GM18861 (cell line): ENCODE data around the gene OR5W2.
"Not testable (repeated sequence)": the region's sequence is repeated elsewhere in the genome, so short reads cannot be mapped to it uniquely, and the experiment has no call there.

Experiments used
- ATAC-seq: cut with Tn5 transposase; IDR thresholded peaks from one replicate; pipeline ENCODE4 v1.9.1; 2021; ENCODE audit not compliant: unreplicated experiment

OR5W2 gene

GRCh38 chr11:55914482-55914881 lies at the start of gene OR5W2:
Gene OR5W2 (minus strand): TSS chr11:55914582. CDS start chr11:55914582, 0 bp downstream.
- ATAC-seq = no peak

- ATAC-seq = no peak
Observed at GRCh38 chr11:55956521-55956920, 42.1 kb upstream of the OR5W2 start.

- no peak for ATAC-seq
Observed at GRCh38 chr11:55949330-55949729, 34.9 kb upstream of the OR5W2 start.

GRCh38 chr11:55942785-55943392 lies 28.5 kb upstream of the OR5W2 start:
- ATAC-seq = peak; percentile 62

GRCh38 chr11:55936300-55936699 lies 21.9 kb upstream of the OR5W2 start, which contains the start of gene OR5I1:
Gene OR5I1 (minus strand): TSS chr11:55936400. CDS start chr11:55936400, 0 bp downstream.
- no peak for ATAC-seq

GRCh38 chr11:55920537-55920936 lies 6.2 kb upstream of the OR5W2 start:
- ATAC-seq = no peak

GRCh38 chr11:55902308-55902707 lies 12.1 kb downstream of the OR5W2 start:
- no peak for ATAC-seq

- ATAC-seq = no peak
Observed at GRCh38 chr11:55895216-55895615, 19.2 kb downstream of the OR5W2 start.

- ATAC-seq = not testable (repeated sequence)
Observed at GRCh38 chr11:55885481-55885880, 28.9 kb downstream of the OR5W2 start.

- not testable (repeated sequence) for ATAC-seq
Observed at GRCh38 chr11:55884995-55885394, 29.4 kb downstream of the OR5W2 start.

- not testable (repeated sequence) for ATAC-seq
Observed at GRCh38 chr11:55882997-55883396, 31.4 kb downstream of the OR5W2 start, which contains the start of gene TRIM51. Gene TRIM51 (plus strand): TSS chr11:55883297. CDS start chr11:55885429, 2,132 bp downstream.

GRCh38 chr11:55873146-55873545 lies 41.2 kb downstream of the OR5W2 start:
- not testable (repeated sequence) for ATAC-seq

GRCh38 chr11:55872731-55873130 lies 41.7 kb downstream of the OR5W2 start:
- ATAC-seq = not testable (repeated sequence)

- not testable (repeated sequence) for ATAC-seq
Observed at GRCh38 chr11:55867354-55867753, 47.0 kb downstream of the OR5W2 start.
